ENCODE data around the gene MISP.

Gene MISP

GRCh38 chr19:771332-771785, 20.4 kb downstream of the MISP start:
- H3K9ac ChIP-seq (ENCODE audit: low read depth in 1 of 2, low read length in 2 of 2): no peak overlapping the region
- H3K27me3 ChIP-seq (ENCODE audit: control insufficient read depth in 2 of 2, insufficient read depth in 2 of 2, low read length in 2 of 2): no peaks in the 10 kb centered on the region
- no peaks in the 10 kb centered on the region for H3K9me3 ChIP-seq (ENCODE audit: control insufficient read depth in 2 of 2, low read length in 2 of 2)
- H3K4me1 ChIP-seq (ENCODE audit: control insufficient read depth in 2 of 2, insufficient read depth in 2 of 2, low read length in 2 of 2): no peaks in the 10 kb centered on the region
- H3K4me3 ChIP-seq (ENCODE audit: low read length in 2 of 2): no peak overlapping the region
- no peak overlapping the region for H3K27ac ChIP-seq (ENCODE audit: low read depth in 2 of 2, low read length in 2 of 2)
- H3K36me3 ChIP-seq (ENCODE audit: control insufficient read depth in 2 of 2, insufficient read depth in 2 of 2, low read length in 2 of 2): no peaks in the 10 kb centered on the region

GRCh38 chr19:772063-772462, 21.2 kb downstream of the MISP start:
- Histone ChIP-seq H3K4me1 (ENCODE audit: control insufficient read depth in 2 of 2, insufficient read depth in 2 of 2, low read length in 2 of 2) (no peaks in the 10 kb centered on the region), H3K4me3 (ENCODE audit: low read length in 2 of 2) (no peak overlapping the region), H3K36me3 (ENCODE audit: control insufficient read depth in 2 of 2, insufficient read depth in 2 of 2, low read length in 2 of 2) (no peaks in the 10 kb centered on the region), H3K9ac (ENCODE audit: low read depth in 1 of 2, low read length in 2 of 2) (no peak overlapping the region), H3K9me3 (ENCODE audit: control insufficient read depth in 2 of 2, low read length in 2 of 2) (no peaks in the 10 kb centered on the region), H3K27me3 (ENCODE audit: control insufficient read depth in 2 of 2, insufficient read depth in 2 of 2, low read length in 2 of 2) (no peaks in the 10 kb centered on the region), H3K27ac (ENCODE audit: low read depth in 2 of 2, low read length in 2 of 2) (no peak overlapping the region)

GRCh38 chr19:772730-773436, 22.0 kb downstream of the MISP start:
- no peak overlapping the region for H3K9ac ChIP-seq (ENCODE audit: low read depth in 1 of 2, low read length in 2 of 2)
- H3K36me3 ChIP-seq (ENCODE audit: control insufficient read depth in 2 of 2, insufficient read depth in 2 of 2, low read length in 2 of 2): no peaks in the 10 kb centered on the region
- no peaks in the 10 kb centered on the region for H3K27me3 ChIP-seq (ENCODE audit: control insufficient read depth in 2 of 2, insufficient read depth in 2 of 2, low read length in 2 of 2)
- H3K27ac ChIP-seq (ENCODE audit: low read depth in 2 of 2, low read length in 2 of 2): no peak overlapping the region
- no peaks in the 10 kb centered on the region for H3K4me1 ChIP-seq (ENCODE audit: control insufficient read depth in 2 of 2, insufficient read depth in 2 of 2, low read length in 2 of 2)
- no peak overlapping the region for H3K4me3 ChIP-seq (ENCODE audit: low read length in 2 of 2)
- no peaks in the 10 kb centered on the region for H3K9me3 ChIP-seq (ENCODE audit: control insufficient read depth in 2 of 2, low read length in 2 of 2)

GRCh38 chr19:776549-776948, 25.6 kb downstream of the MISP start:
- Histone ChIP-seq H3K9ac (ENCODE audit: low read depth in 1 of 2, low read length in 2 of 2) (no peak overlapping the region), H3K27ac (ENCODE audit: low read depth in 2 of 2, low read length in 2 of 2) (no peak overlapping the region), H3K4me1 (ENCODE audit: control insufficient read depth in 2 of 2, insufficient read depth in 2 of 2, low read length in 2 of 2) (no peaks in the 10 kb centered on the region), H3K36me3 (ENCODE audit: control insufficient read depth in 2 of 2, insufficient read depth in 2 of 2, low read length in 2 of 2) (no peaks in the 10 kb centered on the region), H3K4me3 (ENCODE audit: low read length in 2 of 2) (no peak overlapping the region), H3K9me3 (ENCODE audit: control insufficient read depth in 2 of 2, low read length in 2 of 2) (no peaks in the 10 kb centered on the region), H3K27me3 (ENCODE audit: control insufficient read depth in 2 of 2, insufficient read depth in 2 of 2, low read length in 2 of 2) (peaks cover 0 to 10% of the 10 kb centered on the region in 2 donors)

GRCh38 chr19:778910-779653, 28.2 kb downstream of the MISP start:
- Histone ChIP-seq H3K36me3 (ENCODE audit: control insufficient read depth in 2 of 2, insufficient read depth in 2 of 2, low read length in 2 of 2) (no peaks in the 10 kb centered on the region), H3K4me3 (ENCODE audit: low read length in 2 of 2) (no peak overlapping the region), H3K9ac (ENCODE audit: low read depth in 1 of 2, low read length in 2 of 2) (no peak overlapping the region), H3K27me3 (ENCODE audit: control insufficient read depth in 2 of 2, insufficient read depth in 2 of 2, low read length in 2 of 2) (peaks cover 10 to 13% of the 10 kb centered on the region in 2 donors), H3K27ac (ENCODE audit: low read depth in 2 of 2, low read length in 2 of 2) (peak overlapping the region; percentile 11 to 38), H3K9me3 (ENCODE audit: control insufficient read depth in 2 of 2, low read length in 2 of 2) (no peaks in the 10 kb centered on the region), H3K4me1 (ENCODE audit: control insufficient read depth in 2 of 2, insufficient read depth in 2 of 2, low read length in 2 of 2) (peaks cover 0 to 3% of the 10 kb centered on the region in 2 donors)

- Histone ChIP-seq H3K36me3 (ENCODE audit: control insufficient read depth in 2 of 2, insufficient read depth in 2 of 2, low read length in 2 of 2) (no peaks in the 10 kb centered on the region), H3K4me1 (ENCODE audit: control insufficient read depth in 2 of 2, insufficient read depth in 2 of 2, low read length in 2 of 2) (peaks cover 0 to 3% of the 10 kb centered on the region in 2 donors), H3K27ac (ENCODE audit: low read depth in 2 of 2, low read length in 2 of 2) (no peak overlapping the region), H3K4me3 (ENCODE audit: low read length in 2 of 2) (no peak overlapping the region), H3K9me3 (ENCODE audit: control insufficient read depth in 2 of 2, low read length in 2 of 2) (no peaks in the 10 kb centered on the region), H3K27me3 (ENCODE audit: control insufficient read depth in 2 of 2, insufficient read depth in 2 of 2, low read length in 2 of 2) (peaks cover 10 to 13% of the 10 kb centered on the region in 2 donors), H3K9ac (ENCODE audit: low read depth in 1 of 2, low read length in 2 of 2) (no peak overlapping the region)
Observed at GRCh38 chr19:780935-781334, 30.0 kb downstream of the MISP start.

GRCh38 chr19:781800-782184, 30.9 kb downstream of the MISP start:
- Histone ChIP-seq H3K4me1 (ENCODE audit: control insufficient read depth in 2 of 2, insufficient read depth in 2 of 2, low read length in 2 of 2) (peaks cover 0 to 3% of the 10 kb centered on the region in 2 donors), H3K27me3 (ENCODE audit: control insufficient read depth in 2 of 2, insufficient read depth in 2 of 2, low read length in 2 of 2) (peaks cover 10 to 13% of the 10 kb centered on the region in 2 donors), H3K9ac (ENCODE audit: low read depth in 1 of 2, low read length in 2 of 2) (no peak overlapping the region), H3K36me3 (ENCODE audit: control insufficient read depth in 2 of 2, insufficient read depth in 2 of 2, low read length in 2 of 2) (no peaks in the 10 kb centered on the region), H3K9me3 (ENCODE audit: control insufficient read depth in 2 of 2, low read length in 2 of 2) (no peaks in the 10 kb centered on the region), H3K4me3 (ENCODE audit: low read length in 2 of 2) (no peak overlapping the region), H3K27ac (ENCODE audit: low read depth in 2 of 2, low read length in 2 of 2) (no peak overlapping the region)

GRCh38 chr19:782185-782877, 31.4 kb downstream of the MISP start:
- Histone ChIP-seq H3K27ac (ENCODE audit: low read depth in 2 of 2, low read length in 2 of 2) (no peak overlapping the region), H3K27me3 (ENCODE audit: control insufficient read depth in 2 of 2, insufficient read depth in 2 of 2, low read length in 2 of 2) (peaks cover 10 to 13% of the 10 kb centered on the region in 2 donors), H3K9ac (ENCODE audit: low read depth in 1 of 2, low read length in 2 of 2) (peak overlapping the region in 1 of 2 donors; percentile 31), H3K4me1 (ENCODE audit: control insufficient read depth in 2 of 2, insufficient read depth in 2 of 2, low read length in 2 of 2) (peaks cover 0 to 3% of the 10 kb centered on the region in 2 donors), H3K4me3 (ENCODE audit: low read length in 2 of 2) (peak overlapping the region in 1 of 2 donors; percentile 17), H3K9me3 (ENCODE audit: control insufficient read depth in 2 of 2, low read length in 2 of 2) (no peaks in the 10 kb centered on the region), H3K36me3 (ENCODE audit: control insufficient read depth in 2 of 2, insufficient read depth in 2 of 2, low read length in 2 of 2) (no peaks in the 10 kb centered on the region)

- H3K4me3 ChIP-seq (ENCODE audit: low read length in 2 of 2): peak overlapping the region in 1 of 2 donors; percentile 17
- peaks cover 10 to 13% of the 10 kb centered on the region in 2 donors for H3K27me3 ChIP-seq (ENCODE audit: control insufficient read depth in 2 of 2, insufficient read depth in 2 of 2, low read length in 2 of 2)
- no peaks in the 10 kb centered on the region for H3K36me3 ChIP-seq (ENCODE audit: control insufficient read depth in 2 of 2, insufficient read depth in 2 of 2, low read length in 2 of 2)
- peak overlapping the region in 1 of 2 donors; percentile 17 for H3K9ac ChIP-seq (ENCODE audit: low read depth in 1 of 2, low read length in 2 of 2)
- no peaks in the 10 kb centered on the region for H3K9me3 ChIP-seq (ENCODE audit: control insufficient read depth in 2 of 2, low read length in 2 of 2)
- H3K27ac ChIP-seq (ENCODE audit: low read depth in 2 of 2, low read length in 2 of 2): no peak overlapping the region
- H3K4me1 ChIP-seq (ENCODE audit: control insufficient read depth in 2 of 2, insufficient read depth in 2 of 2, low read length in 2 of 2): peaks cover 0 to 3% of the 10 kb centered on the region in 2 donors
Observed at GRCh38 chr19:782878-783668, 32.2 kb downstream of the MISP start.
